ENCODE results near the gene INS.

INS gene

DNA sequence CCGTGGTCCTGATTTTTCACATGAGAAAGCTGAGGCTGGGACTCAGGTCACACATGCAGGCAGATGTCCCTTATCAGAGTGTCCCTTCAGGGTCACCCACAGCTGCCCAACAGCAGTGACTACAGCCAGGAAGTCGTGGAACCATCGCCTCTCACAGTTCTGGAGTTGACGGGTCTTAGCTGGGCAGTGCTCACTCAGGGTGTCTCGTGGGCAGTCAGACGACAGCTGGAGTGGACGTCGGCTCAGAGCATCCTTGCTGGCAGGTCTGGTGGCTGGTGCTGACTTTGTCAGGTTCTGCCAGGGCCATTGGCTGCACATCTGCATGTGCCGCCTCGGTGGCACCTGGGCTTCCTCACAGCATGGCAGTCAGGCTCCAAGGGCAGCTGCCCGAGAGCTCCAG, 46.2 kb upstream of the INS start:
- TF ChIP-seq, protein P1, sequence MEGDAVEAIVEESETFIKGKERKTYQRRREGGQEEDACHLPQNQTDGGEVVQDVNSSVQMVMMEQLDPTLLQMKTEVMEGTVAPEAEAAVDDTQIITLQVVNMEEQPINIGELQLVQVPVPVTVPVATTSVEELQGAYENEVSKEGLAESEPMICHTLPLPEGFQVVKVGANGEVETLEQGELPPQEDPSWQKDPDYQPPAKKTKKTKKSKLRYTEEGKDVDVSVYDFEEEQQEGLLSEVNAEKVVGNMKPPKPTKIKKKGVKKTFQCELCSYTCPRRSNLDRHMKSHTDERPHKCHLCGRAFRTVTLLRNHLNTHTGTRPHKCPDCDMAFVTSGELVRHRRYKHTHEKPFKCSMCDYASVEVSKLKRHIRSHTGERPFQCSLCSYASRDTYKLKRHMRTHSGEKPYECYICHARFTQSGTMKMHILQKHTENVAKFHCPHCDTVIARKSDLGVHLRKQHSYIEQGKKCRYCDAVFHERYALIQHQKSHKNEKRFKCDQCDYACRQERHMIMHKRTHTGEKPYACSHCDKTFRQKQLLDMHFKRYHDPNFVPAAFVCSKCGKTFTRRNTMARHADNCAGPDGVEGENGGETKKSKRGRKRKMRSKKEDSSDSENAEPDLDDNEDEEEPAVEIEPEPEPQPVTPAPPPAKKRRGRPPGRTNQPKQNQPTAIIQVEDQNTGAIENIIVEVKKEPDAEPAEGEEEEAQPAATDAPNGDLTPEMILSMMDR (IDR thresholded peaks at IDR 0.05; ENCODE audit: low read depth, low read length) = no peak
- no peak overlapping the region for H3K4me3 ChIP-seq (ENCODE audit: low read depth, low read length)

DNA sequence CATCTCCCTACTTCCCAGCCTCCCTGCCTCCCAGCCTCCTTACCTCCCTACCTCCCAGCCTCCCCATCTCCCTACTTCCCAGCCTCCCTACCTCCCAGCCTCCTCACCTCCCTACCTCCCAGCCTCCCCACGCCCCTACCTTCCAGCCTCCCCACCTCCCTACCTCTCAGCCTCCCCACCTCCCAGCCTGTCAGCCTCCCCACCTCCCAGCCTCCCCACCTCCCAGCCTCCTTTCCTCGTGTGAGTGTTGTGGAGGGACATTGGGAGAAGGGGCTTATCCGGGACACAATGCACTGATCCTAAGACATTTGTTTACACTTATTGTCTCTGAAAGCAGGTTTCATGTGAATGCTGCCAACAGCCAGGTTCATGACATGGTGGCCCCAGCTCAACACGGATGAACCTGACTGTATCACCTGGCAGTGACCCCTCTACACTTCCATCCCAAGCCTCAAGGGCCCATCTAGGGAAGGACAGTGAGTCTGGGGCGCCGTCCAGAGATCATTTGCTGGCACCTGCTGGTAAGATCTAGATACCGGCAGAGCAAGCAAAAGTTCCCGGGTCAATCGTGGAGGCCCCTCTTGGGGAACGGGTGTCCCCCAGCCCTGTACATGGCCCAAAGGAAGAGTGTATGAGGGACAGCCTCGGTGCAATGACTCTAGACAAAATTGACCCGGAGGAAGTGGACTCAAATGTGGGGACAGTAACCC, 45.1 kb upstream of the INS start:
- TF ChIP-seq, protein P1 (IDR thresholded peaks at IDR 0.05; ENCODE audit: low read depth, low read length) = no peak
- no peak overlapping the region for H3K4me3 ChIP-seq (ENCODE audit: low read depth, low read length)

DNA sequence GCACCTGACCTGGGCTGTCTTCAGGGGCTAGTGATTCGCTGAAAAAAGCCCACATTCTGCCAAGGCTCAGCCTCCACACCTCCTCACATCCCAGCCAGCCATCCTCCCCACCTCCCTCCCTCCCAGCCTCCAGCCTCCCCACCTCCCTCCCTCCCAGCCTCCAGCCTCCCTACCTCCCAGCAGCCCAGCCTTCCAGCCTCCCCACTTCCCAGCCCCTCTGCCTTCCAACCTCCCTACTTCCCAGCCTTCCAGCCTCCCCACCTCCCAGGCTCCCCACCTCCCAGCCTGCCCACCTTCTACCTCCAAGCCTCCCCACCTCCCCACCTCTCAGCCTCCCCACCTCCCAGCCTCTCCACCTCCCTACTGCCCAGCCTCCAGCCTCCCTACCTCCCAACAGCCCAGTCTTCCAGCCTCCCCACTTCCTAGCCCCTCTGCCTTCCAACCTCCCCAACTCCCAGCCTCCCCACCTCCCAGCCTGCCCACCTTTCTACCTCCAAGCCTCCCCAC, 44.3 kb upstream of the INS start:
- H3K4me3 ChIP-seq (ENCODE audit: low read depth, low read length) = no peak overlapping the region
- TF ChIP-seq, protein P1 (IDR thresholded peaks at IDR 0.05; ENCODE audit: low read depth, low read length) = no peak

DNA sequence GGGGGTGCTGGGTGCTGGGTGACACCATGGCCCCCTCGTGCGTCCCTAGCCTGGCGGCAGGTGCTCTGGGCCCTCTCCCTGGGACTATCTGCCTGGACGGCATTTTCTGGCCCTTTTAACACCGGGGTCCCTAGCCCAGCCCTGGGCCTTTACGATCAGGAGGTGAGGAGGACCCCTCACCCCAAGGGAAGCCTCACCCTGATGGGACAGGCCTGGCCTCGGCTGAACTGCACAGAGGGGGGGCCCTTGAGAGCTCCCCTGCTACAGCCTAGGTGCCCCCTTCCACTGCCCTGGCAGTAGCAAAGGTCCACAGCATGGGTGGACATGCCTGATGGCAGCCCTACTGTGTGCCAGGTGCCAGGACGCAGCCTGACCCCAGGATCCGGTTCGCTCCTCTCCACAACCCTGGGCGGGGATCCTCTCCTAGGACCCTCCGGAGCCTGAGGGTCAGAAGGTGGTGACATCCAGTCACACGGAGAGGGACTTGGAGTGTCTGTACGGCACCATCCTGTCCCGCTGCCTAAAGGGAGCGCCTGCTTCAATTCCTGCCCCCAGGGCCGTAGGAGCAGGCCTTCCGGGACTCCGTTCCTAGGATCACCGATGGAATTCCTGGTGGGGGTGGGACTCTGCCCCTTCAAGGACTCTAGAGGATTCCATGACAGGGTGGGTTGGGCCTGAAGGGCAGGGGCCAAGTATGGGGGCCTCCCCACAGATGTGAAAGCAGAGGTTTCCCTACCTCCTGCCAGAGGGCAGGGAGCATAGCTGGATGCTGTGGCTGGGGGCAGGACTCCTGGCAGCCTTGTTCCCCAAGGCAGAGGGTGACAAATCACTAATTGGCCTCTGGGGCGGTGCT, 43.6 kb upstream of the INS start:
- H3K4me3 ChIP-seq (ENCODE audit: low read depth, low read length) = no peak overlapping the region
- TF ChIP-seq, protein P1 (IDR thresholded peaks at IDR 0.05; ENCODE audit: low read depth, low read length) = no peak

DNA sequence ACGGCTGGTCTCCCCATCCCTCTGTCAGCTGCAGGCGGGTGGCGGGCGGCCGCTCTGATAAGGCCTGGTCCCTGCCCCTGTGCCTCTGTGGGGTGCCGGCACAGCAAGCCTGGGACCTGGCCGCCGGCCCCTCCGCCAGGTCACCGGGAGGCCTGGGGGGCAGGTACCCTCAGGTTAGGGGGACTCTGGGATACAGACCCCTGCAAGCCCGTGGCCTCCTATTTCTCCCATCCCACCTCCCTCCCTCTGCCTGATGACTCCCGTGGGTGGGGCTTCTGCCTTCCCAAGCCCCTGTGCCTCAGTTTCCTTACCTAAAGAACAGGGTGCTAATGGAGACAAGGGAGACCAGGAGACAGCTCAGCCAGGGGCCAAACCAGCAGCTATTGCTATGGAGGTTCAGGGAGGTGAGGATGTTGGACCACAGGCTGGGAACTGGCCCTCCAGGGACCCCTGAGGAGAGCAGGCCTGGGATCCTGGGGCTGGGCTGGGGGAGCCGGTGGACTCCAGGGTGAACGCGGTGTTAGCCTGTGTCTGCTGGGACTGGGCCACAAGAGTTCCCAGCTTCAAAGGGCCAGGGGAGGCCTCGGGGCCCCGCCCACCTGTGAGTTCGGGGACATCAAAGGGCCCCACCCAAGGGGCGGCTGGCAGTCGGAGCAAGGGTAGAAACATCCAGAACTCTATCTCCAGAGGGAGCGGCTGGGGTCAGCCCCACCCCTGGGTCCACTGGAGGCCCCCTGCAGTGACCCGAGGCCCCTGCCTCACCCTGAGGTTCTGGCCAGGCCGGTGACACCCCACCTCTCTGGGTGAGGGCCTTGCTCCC, 42.6 kb upstream of the INS start:
- no peak overlapping the region for H3K4me3 ChIP-seq (ENCODE audit: low read depth, low read length)
- TF ChIP-seq, protein P1 (IDR thresholded peaks at IDR 0.05; ENCODE audit: low read depth, low read length) = no peak

DNA sequence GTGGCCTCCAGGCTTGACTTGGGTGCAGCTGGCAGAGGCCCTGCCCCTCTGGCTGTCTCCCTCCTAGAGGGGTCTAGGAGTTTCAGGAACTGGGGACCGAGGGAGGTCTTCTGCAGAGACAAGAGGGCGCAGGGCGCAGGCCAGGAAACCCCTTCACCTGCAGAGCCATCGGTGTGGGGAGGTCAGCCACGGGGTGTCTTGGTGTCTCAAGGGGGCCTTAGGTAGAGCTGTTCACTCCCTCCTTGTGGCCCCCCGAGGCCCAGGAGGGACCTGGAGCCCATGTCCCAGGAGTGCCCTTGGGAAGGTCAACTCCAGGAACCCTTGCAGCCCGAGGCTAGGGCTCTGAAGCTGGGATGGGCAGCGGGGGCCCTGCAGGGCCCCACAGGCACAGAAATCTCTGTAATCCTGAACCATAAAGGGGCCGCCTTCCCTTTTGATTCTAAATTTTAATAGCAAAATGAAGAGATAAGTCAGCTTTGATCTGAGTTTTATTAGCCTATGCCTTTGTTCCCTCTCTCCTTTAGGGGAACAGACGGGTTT, 42.0 kb upstream of the INS start:
- TF ChIP-seq, protein P1 (IDR thresholded peaks at IDR 0.05; ENCODE audit: low read depth, low read length) = no peak
- H3K4me3 ChIP-seq (ENCODE audit: low read depth, low read length) = no peak overlapping the region

All from WI38 (cell line).